CD4-positive, alpha-beta T cell treated with Interleukin-17A for 4 hours (primary cell): ENCODE measurements around the gene GAS7.

Source experiments
- DNase-seq: peaks from one replicate; pipeline ENCODE4 v3.0.0-alpha.2; 2020; ENCODE audit warnings: mixed read lengths

Gene GAS7

GRCh38 chr17:10170233-10170632 lies 28.2 kb downstream of the GAS7 start:
- no peak for DNase-seq

GRCh38 chr17:10169290-10169689 lies 29.1 kb downstream of the GAS7 start:
- no peak for DNase-seq

GRCh38 chr17:10166176-10166935 lies 32.0 kb downstream of the GAS7 start:
- no peak for DNase-seq

GRCh38 chr17:10162096-10162495 lies 36.3 kb downstream of the GAS7 start:
- DNase-seq: no peak

- DNase-seq: no peak
Observed at GRCh38 chr17:10161386-10161785, 37.0 kb downstream of the GAS7 start.

- no peak for DNase-seq
Observed at GRCh38 chr17:10156948-10157607, 41.3 kb downstream of the GAS7 start.

GRCh38 chr17:10156599-10156947 lies 41.8 kb downstream of the GAS7 start:
- DNase-seq: no peak

GRCh38 chr17:10156077-10156435 lies 42.4 kb downstream of the GAS7 start:
- DNase-seq: no peak

GRCh38 chr17:10155371-10156076 lies 42.9 kb downstream of the GAS7 start:
- no peak for DNase-seq

GRCh38 chr17:10151667-10152496 lies 46.5 kb downstream of the GAS7 start:
- no peak for DNase-seq

- no peak for DNase-seq
Observed at GRCh38 chr17:10149573-10150399, 48.6 kb downstream of the GAS7 start.

GRCh38 chr17:10147761-10148415 lies 50.5 kb downstream of the GAS7 start:
- DNase-seq: no peak

GRCh38 chr17:10147040-10147439 lies 51.4 kb downstream of the GAS7 start:
- no peak for DNase-seq

GRCh38 chr17:10144982-10145381 lies 53.4 kb downstream of the GAS7 start:
- DNase-seq: peak; percentile 25

- DNase-seq: no peak
Observed at GRCh38 chr17:10144456-10144855, 54.0 kb downstream of the GAS7 start.

GRCh38 chr17:10141436-10141835 lies 57.0 kb downstream of the GAS7 start:
- DNase-seq: no peak

- DNase-seq: no peak
Observed at GRCh38 chr17:10139577-10139976, 58.8 kb downstream of the GAS7 start.

- no peak for DNase-seq
Observed at GRCh38 chr17:10136258-10136981, 62.0 kb downstream of the GAS7 start.

GRCh38 chr17:10135539-10136257 lies 62.7 kb downstream of the GAS7 start:
- peak; percentile 39 for DNase-seq

GRCh38 chr17:10130677-10131076 lies 67.7 kb downstream of the GAS7 start:
- no peak for DNase-seq
